Muscle of leg (tissue), 16 donors: ENCODE data around the gene PDGFD. TPM values are rescaled to one million over a fixed set of nuclear protein-coding genes. Genes with fewer than 3 reads are reported as not detected.

Source experiments
- DNase-seq: peaks from one replicate; pipeline ENCODE4 v3.0.0; 2013
- H3K27ac ChIP-seq: one replicate; pipeline ENCODE4 v1.5.1; 2013; ENCODE audit warnings: mild to moderate bottlenecking, low read length, control low read depth
- H3K27me3 ChIP-seq: one replicate; pipeline ENCODE4 v1.6.1; 2013; ENCODE audit warnings: low read length; ENCODE audit not compliant: control insufficient read depth, insufficient read depth
- H3K36me3 ChIP-seq: one replicate; pipeline ENCODE4 v1.6.1; 2013; ENCODE audit warnings: low read length; ENCODE audit not compliant: control insufficient read depth, insufficient read depth
- H3K4me1 ChIP-seq: one replicate; pipeline ENCODE4 v1.6.1; 2013; ENCODE audit warnings: low read length; ENCODE audit not compliant: control insufficient read depth, insufficient read depth
- H3K4me3 ChIP-seq: one replicate; pipeline ENCODE4 v1.5.1; 2013; ENCODE audit warnings: low read length, control low read depth
- H3K9me3 ChIP-seq: replicated peaks from 2 replicates; pipeline ENCODE4 v1.6.1; 2013; ENCODE audit warnings: low read depth, low read length; ENCODE audit not compliant: control insufficient read depth
- WGBS: methylation state at CpG from one replicate; pipeline ENCODE4 v1.1.5; 2013; ENCODE audit warnings: missing lambda C conversion rate; ENCODE audit not compliant: insufficient coverage; 5-methylcytosine and 5-hydroxymethylcytosine counted together
- long read RNA-seq, 11 donors: transcript quantifications; one replicate each; lab custom pipeline, GENCODE V29; 2026
- polyA plus RNA-seq, 8 donors: library from polyadenylated mRNA; unstranded; fragments of 120-200 nt; gene quantifications; one replicate each; pipeline versions ENCODE4 v1.2.1 to v1.2.3, GENCODE V29; 2013; ENCODE audit warnings: inconsistent platforms in 1 of 8, low replicate concordance in 1 of 8; ENCODE audit not compliant: insufficient read length in 8 of 8, insufficient read depth in 1 of 8
- total RNA-seq: library from RNA; stranded (reverse); fragments of 120-200 nt; gene quantifications from one replicate; pipeline ENCODE4 v1.2.4, GENCODE V29; 2013

Gene PDGFD
- total RNA-seq (25.7 TPM), polyA plus RNA-seq (10 to 100 TPM; 10.3 to 23.3 (median 18.2) TPM)
- long read RNA-seq, donor 1, partial matches to known transcripts, result 0 of 1 reads
- long read RNA-seq, donor 1, other reads (novel, unspliced or antisense), result 0 of 1 reads
- long read RNA-seq, donor 2, partial matches to known transcripts, result 0 of 3 reads
- long read RNA-seq, donor 2, other reads (novel, unspliced or antisense), result 0 of 3 reads
- long read RNA-seq, donor 3, full-length matches to known transcripts, result 4 of 4 reads
- long read RNA-seq, donor 3, partial matches to known transcripts, result 0 of 4 reads
- long read RNA-seq, donor 3, other reads (novel, unspliced or antisense), result 0 of 4 reads
- long read RNA-seq, donor 4, full-length matches to known transcripts, result 4 of 4 reads
- long read RNA-seq, donor 4, partial matches to known transcripts, result 0 of 4 reads
- long read RNA-seq, donor 4, other reads (novel, unspliced or antisense), result 0 of 4 reads
- long read RNA-seq, donor 5, full-length matches to known transcripts, result 13 of 13 reads
- long read RNA-seq, donor 5, partial matches to known transcripts, result 0 of 13 reads
- long read RNA-seq, donor 5, other reads (novel, unspliced or antisense), result 0 of 13 reads
- long read RNA-seq, donor 6, full-length matches to known transcripts, result 8 of 8 reads
- long read RNA-seq, donor 6, partial matches to known transcripts, result 0 of 8 reads
- long read RNA-seq, donor 6, other reads (novel, unspliced or antisense), result 0 of 8 reads
- long read RNA-seq, donor 7, transcript PDGFD-202 (7 exons, 3,801 nt), result major isoform, 6 of 6 reads
- long read RNA-seq, donor 7, partial matches to known transcripts, result 0 of 6 reads
- long read RNA-seq, donor 7, other reads (novel, unspliced or antisense), result 0 of 6 reads
- long read RNA-seq, donor 8, partial matches to known transcripts, result 0 of 1 reads
- long read RNA-seq, donor 8, other reads (novel, unspliced or antisense), result 0 of 1 reads
- long read RNA-seq, donor 9, full-length matches to known transcripts, result 1 of 1 reads
- long read RNA-seq, donor 9, partial matches to known transcripts, result 0 of 1 reads
- long read RNA-seq, donor 9, other reads (novel, unspliced or antisense), result 0 of 1 reads
- long read RNA-seq, donor 10, partial matches to known transcripts, result 0 of 4 reads
- long read RNA-seq, donor 10, other reads (novel, unspliced or antisense), result 0 of 4 reads
- long read RNA-seq, donor 11, full-length matches to known transcripts, result 5 of 5 reads
- long read RNA-seq, donor 11, partial matches to known transcripts, result 0 of 5 reads
- long read RNA-seq, donor 11, other reads (novel, unspliced or antisense), result 0 of 5 reads

GRCh38 chr11:104164028-104164520 is at the start of gene PDGFD:
Gene PDGFD (minus strand): TSS chr11:104164147.
- peak within 1 kb of the TSS; percentile 46 for H3K4me3 ChIP-seq
- H3K27ac ChIP-seq, result no peak within 1 kb of the TSS
- peak; percentile 86 for DNase-seq
- WGBS, result under 1% methylated on average over 32 of the region's 37 CpGs
- no peaks in the 10 kb centered on the region for H3K9me3 ChIP-seq
- no peaks in the 10 kb centered on the region for H3K27me3 ChIP-seq
- peaks cover 6% of the 10 kb centered on the region for H3K4me1 ChIP-seq
- no peaks in the 10 kb centered on the region for H3K36me3 ChIP-seq

- Histone ChIP-seq H3K27me3 (no peaks in the 10 kb centered on the region), H3K9me3 (no peaks in the 10 kb centered on the region), H3K36me3 (no peaks in the 10 kb centered on the region), H3K4me3 (no peak overlapping the region), H3K27ac (no peak overlapping the region), H3K4me1 (no peaks in the 10 kb centered on the region)
- 100% methylated on average over 2 of the region's 4 CpGs for WGBS
- DNase-seq, result no peak
These were observed 43.0 kb upstream of the PDGFD start for GRCh38 chr11:104206936-104207335.

GRCh38 chr11:104205838-104206237 is 41.9 kb upstream of the PDGFD start:
- no peaks in the 10 kb centered on the region for H3K9me3 ChIP-seq
- no peak for DNase-seq
- H3K27ac ChIP-seq, result no peak overlapping the region
- no peaks in the 10 kb centered on the region for H3K4me1 ChIP-seq
- no peaks in the 10 kb centered on the region for H3K27me3 ChIP-seq
- no peak overlapping the region for H3K4me3 ChIP-seq
- H3K36me3 ChIP-seq, result no peaks in the 10 kb centered on the region

GRCh38 chr11:104200688-104201087 is 36.7 kb upstream of the PDGFD start:
- Histone ChIP-seq H3K9me3 (no peaks in the 10 kb centered on the region), H3K27ac (no peak overlapping the region), H3K4me1 (no peaks in the 10 kb centered on the region), H3K36me3 (no peaks in the 10 kb centered on the region), H3K4me3 (no peak overlapping the region), H3K27me3 (no peaks in the 10 kb centered on the region)
- DNase-seq, result no peak

- no peak overlapping the region for H3K27ac ChIP-seq
- H3K4me3 ChIP-seq, result no peak overlapping the region
- DNase-seq, result no peak
- H3K27me3 ChIP-seq, result no peaks in the 10 kb centered on the region
- H3K36me3 ChIP-seq, result no peaks in the 10 kb centered on the region
- H3K9me3 ChIP-seq, result no peaks in the 10 kb centered on the region
- no peaks in the 10 kb centered on the region for H3K4me1 ChIP-seq
- WGBS, result 60% methylated on average over 1 of the region's 1 CpG
These were observed 35.1 kb upstream of the PDGFD start for GRCh38 chr11:104199053-104199452.

- Histone ChIP-seq H3K4me3 (no peak overlapping the region), H3K27me3 (no peaks in the 10 kb centered on the region), H3K27ac (no peak overlapping the region), H3K9me3 (no peaks in the 10 kb centered on the region), H3K36me3 (no peaks in the 10 kb centered on the region), H3K4me1 (no peaks in the 10 kb centered on the region)
- WGBS, result 50% methylated on average over 1 of the region's 2 CpGs
- DNase-seq, result no peak
These were observed 34.6 kb upstream of the PDGFD start for GRCh38 chr11:104198576-104198975.

GRCh38 chr11:104191124-104191523 is 27.2 kb upstream of the PDGFD start:
- no peak for DNase-seq
- Histone ChIP-seq H3K27ac (no peak overlapping the region), H3K9me3 (no peaks in the 10 kb centered on the region), H3K4me3 (no peak overlapping the region), H3K36me3 (no peaks in the 10 kb centered on the region), H3K27me3 (no peaks in the 10 kb centered on the region), H3K4me1 (no peaks in the 10 kb centered on the region)
- no CpG with 5 or more reads among the region's 3 CpGs for WGBS

- no peak for DNase-seq
- Histone ChIP-seq H3K9me3 (no peaks in the 10 kb centered on the region), H3K4me3 (no peak overlapping the region), H3K27ac (no peak overlapping the region), H3K27me3 (no peaks in the 10 kb centered on the region), H3K36me3 (no peaks in the 10 kb centered on the region), H3K4me1 (no peaks in the 10 kb centered on the region)
These were observed 19.6 kb upstream of the PDGFD start for GRCh38 chr11:104183593-104183992.

- Histone ChIP-seq H3K9me3 (no peaks in the 10 kb centered on the region), H3K4me3 (no peak overlapping the region), H3K27ac (no peak overlapping the region), H3K4me1 (no peaks in the 10 kb centered on the region), H3K36me3 (no peaks in the 10 kb centered on the region), H3K27me3 (no peaks in the 10 kb centered on the region)
- WGBS, result no CpG with 5 or more reads among the region's 1 CpG
- no peak for DNase-seq
These were observed 11.8 kb upstream of the PDGFD start for GRCh38 chr11:104175769-104176168.

GRCh38 chr11:104169091-104169490 is 5.1 kb upstream of the PDGFD start:
- Histone ChIP-seq H3K27ac (no peak overlapping the region), H3K36me3 (no peaks in the 10 kb centered on the region), H3K9me3 (no peaks in the 10 kb centered on the region), H3K4me3 (no peak overlapping the region), H3K4me1 (no peaks in the 10 kb centered on the region), H3K27me3 (no peaks in the 10 kb centered on the region)
- DNase-seq, result peak; percentile 40
